Ammon's horn (tissue), 1 donor: ENCODE data around the gene THSD7B.
"Not testable (repeated sequence)": the region's sequence is repeated elsewhere in the genome, so short reads cannot be mapped to it uniquely, and the experiment has no call there.

Experiments used
- DNase-seq: peaks from one replicate; pipeline ENCODE4 v3.0.0-alpha.2; 2016; ENCODE audit warnings: low spot score

Gene THSD7B

GRCh38 chr2:136957044-136957443 lies 191.7 kb downstream of the THSD7B start:
- no peak for DNase-seq

GRCh38 chr2:136962105-136962725 lies 196.9 kb downstream of the THSD7B start:
- no peak for DNase-seq

GRCh38 chr2:136966485-136966884 lies 201.1 kb downstream of the THSD7B start:
- no peak for DNase-seq

GRCh38 chr2:136980303-136980702 lies 215.0 kb downstream of the THSD7B start:
- no peak for DNase-seq

GRCh38 chr2:136981689-136982088 lies 216.3 kb downstream of the THSD7B start:
- DNase-seq: not testable (repeated sequence)

GRCh38 chr2:136985044-136985443 lies 219.7 kb downstream of the THSD7B start:
- no peak for DNase-seq

- DNase-seq: no peak
Measured at GRCh38 chr2:136986605-136987221, 221.4 kb downstream of the THSD7B start.

- DNase-seq: no peak
Measured at GRCh38 chr2:136990316-136990715, 225.0 kb downstream of the THSD7B start.

GRCh38 chr2:136994793-136995192 lies 229.4 kb downstream of the THSD7B start:
- no peak for DNase-seq

GRCh38 chr2:136997557-136997956 lies 232.2 kb downstream of the THSD7B start:
- DNase-seq: no peak

GRCh38 chr2:137000811-137001210 lies 235.5 kb downstream of the THSD7B start:
- DNase-seq: no peak

GRCh38 chr2:137002896-137003295 lies 237.6 kb downstream of the THSD7B start:
- DNase-seq: no peak

- DNase-seq: no peak
Measured at GRCh38 chr2:137005210-137005609, 239.9 kb downstream of the THSD7B start.

- DNase-seq: no peak
Measured at GRCh38 chr2:137007938-137008337, 242.6 kb downstream of the THSD7B start.

GRCh38 chr2:137009953-137010352 lies 244.6 kb downstream of the THSD7B start:
- DNase-seq: no peak

GRCh38 chr2:137020452-137021196 lies 255.3 kb downstream of the THSD7B start:
- no peak for DNase-seq

- no peak for DNase-seq
Measured at GRCh38 chr2:137021763-137022162, 256.4 kb downstream of the THSD7B start.

GRCh38 chr2:137023205-137023604 lies 257.9 kb downstream of the THSD7B start:
- no peak for DNase-seq

- no peak for DNase-seq
Measured at GRCh38 chr2:137031731-137032130, 266.4 kb downstream of the THSD7B start.

GRCh38 chr2:137036619-137037018 lies 271.3 kb downstream of the THSD7B start:
- DNase-seq: no peak

- no peak for DNase-seq
Measured at GRCh38 chr2:137039482-137040152, 274.3 kb downstream of the THSD7B start.

GRCh38 chr2:137047369-137047768 lies 282.0 kb downstream of the THSD7B start:
- no peak for DNase-seq

- no peak for DNase-seq
Measured at GRCh38 chr2:137048455-137048854, 283.1 kb downstream of the THSD7B start.
